HT-29 (cell line): ENCODE data around the gene PLBD2. TPM values are rescaled to one million over a fixed set of nuclear protein-coding genes. Genes with fewer than 3 reads are reported as not detected.

Experiments used
- DNase-seq: peaks from one replicate; pipeline ENCODE4 v3.0.0-alpha.2; 2015; ENCODE audit warnings: low spot score
- total RNA-seq: library from RNA; depleted of rRNA; stranded (reverse); fragments of >200 nt; shearing (Covaris generic); gene quantifications from 2 replicates; pipeline ENCODE4 v1.2.3, GENCODE V29; 2014

PLBD2 gene
- total RNA-seq, 1 experiment from 2014 or later, result 11.8 TPM

- DNase-seq, result no peak
These were observed 35.4 kb downstream of the PLBD2 start for GRCh38 chr12:113393749-113394148.

GRCh38 chr12:113395119-113395518 is 36.7 kb downstream of the PLBD2 start:
- DNase-seq, result no peak

- DNase-seq, result no peak
These were observed 37.8 kb downstream of the PLBD2 start for GRCh38 chr12:113396200-113396599.

- DNase-seq, result no peak
These were observed 38.6 kb downstream of the PLBD2 start for GRCh38 chr12:113396828-113397496.

DNA sequence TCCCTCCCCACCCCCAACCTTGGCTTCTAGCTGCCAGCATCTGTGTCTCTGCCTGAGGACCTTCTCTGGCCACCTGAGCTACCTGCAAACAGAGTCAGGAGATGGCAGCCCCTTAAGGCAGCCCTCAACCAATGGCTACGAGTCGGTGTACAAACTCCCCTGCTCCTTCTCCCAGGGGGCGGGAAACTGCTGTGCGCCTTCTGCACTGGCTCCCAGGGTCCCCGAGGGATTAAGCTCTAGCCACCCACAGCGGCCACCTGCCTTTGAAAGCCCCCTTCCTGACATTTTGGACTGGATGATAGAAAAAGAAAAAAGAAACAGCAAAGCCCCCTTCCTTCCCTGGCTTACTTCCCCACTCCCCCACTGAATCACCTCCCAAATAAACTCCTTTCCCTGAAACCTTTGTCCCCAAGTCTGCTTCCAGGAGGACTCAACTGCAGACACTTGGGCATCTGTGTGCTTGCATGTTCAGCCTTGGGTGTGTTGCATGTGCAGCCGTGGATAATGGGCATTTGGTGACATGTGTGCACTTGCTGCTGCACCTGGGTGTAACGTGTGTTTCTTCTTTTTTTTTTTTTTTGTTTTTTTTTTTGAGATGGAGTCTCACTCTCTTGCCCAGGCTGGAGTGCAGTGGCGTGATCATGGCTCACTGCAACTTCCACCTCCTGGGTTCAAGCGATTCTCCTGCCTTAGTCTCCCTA is 39.3 kb downstream of the PLBD2 start:
- DNase-seq, result no peak

DNA sequence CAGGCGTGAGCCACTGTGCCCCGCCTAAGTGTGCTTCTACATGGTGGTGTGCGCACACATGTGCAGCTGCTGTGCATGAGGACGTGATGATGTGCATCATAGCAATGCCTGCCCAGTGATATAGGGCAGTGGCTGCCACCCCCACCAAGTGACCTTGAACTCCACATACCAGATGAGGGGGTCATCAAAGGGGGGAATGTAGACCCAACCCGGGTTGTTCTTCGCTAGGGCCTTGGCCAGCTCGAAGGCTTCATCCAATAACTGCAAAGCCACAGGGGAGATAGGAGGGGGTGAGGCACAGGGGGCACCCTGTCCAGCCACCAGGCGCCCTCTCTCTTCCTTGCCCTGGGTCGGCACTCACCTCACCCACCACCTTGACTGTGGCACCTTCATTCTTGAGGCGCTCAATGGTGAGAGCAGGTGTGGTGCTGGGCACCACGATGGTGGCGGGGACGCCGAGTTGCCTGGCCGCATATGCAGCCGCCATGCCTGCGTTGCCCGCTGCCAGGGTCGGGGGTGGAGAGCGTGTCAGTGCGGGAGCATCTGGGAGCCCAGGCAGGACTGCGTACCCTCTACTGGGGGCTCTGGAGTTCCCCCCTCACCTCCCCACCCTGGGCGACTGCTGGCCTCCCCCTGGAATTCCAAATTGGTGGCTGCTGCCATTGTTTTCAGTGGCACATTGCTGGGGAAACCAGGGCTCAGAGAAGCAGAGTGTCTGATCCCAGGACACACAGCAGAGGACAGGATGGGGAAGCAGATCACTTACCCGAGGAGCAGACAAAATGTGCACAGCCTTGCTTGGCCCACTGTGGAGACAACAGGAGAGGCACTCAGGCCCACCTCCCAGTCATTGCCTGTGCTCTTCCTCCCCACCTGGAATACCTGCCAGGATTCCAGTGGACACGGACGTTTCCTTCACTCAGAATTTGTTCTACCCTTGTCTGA is 40.2 kb downstream of the PLBD2 start:
- no peak for DNase-seq

- DNase-seq, result no peak
These were observed 41.1 kb downstream of the PLBD2 start for GRCh38 chr12:113399490-113399889.

GRCh38 chr12:113400362-113400761 is 42.0 kb downstream of the PLBD2 start:
- no peak for DNase-seq

GRCh38 chr12:113401066-113402000 is 42.9 kb downstream of the PLBD2 start:
- DNase-seq, result no peak

DNA sequence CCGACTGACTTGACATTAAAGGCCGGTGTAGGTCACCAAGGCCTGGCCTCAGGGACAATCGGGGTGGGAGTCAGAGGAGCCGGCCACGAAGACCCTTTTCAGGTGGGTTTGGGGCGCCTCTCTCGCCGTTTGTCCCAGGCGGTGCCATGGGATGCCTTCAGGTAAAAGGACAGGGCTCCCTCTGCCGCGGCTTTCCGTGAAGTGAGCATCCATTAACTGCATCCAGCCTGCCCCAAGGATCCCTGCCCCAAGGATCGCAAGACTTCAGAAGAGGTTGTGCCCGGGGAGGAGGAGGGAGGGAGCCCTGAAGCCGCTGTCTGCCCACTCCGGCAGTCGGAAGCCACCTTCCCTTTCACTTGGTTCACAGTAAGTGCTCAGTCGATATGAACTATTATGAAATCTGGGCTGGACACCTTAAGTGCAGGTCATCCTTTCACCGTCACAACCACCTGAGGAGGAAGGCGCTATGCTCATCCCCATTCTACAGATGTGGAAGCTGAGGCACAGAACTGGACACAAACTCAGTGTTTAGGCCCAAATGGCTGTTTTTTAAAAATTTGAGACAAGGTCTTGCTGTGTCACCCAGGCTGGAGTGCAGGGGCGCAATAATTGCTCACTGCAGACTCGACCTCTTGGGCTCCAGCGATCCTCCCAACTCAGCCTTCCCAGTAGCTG is 44.3 kb downstream of the PLBD2 start:
- DNase-seq, result no peak

DNA sequence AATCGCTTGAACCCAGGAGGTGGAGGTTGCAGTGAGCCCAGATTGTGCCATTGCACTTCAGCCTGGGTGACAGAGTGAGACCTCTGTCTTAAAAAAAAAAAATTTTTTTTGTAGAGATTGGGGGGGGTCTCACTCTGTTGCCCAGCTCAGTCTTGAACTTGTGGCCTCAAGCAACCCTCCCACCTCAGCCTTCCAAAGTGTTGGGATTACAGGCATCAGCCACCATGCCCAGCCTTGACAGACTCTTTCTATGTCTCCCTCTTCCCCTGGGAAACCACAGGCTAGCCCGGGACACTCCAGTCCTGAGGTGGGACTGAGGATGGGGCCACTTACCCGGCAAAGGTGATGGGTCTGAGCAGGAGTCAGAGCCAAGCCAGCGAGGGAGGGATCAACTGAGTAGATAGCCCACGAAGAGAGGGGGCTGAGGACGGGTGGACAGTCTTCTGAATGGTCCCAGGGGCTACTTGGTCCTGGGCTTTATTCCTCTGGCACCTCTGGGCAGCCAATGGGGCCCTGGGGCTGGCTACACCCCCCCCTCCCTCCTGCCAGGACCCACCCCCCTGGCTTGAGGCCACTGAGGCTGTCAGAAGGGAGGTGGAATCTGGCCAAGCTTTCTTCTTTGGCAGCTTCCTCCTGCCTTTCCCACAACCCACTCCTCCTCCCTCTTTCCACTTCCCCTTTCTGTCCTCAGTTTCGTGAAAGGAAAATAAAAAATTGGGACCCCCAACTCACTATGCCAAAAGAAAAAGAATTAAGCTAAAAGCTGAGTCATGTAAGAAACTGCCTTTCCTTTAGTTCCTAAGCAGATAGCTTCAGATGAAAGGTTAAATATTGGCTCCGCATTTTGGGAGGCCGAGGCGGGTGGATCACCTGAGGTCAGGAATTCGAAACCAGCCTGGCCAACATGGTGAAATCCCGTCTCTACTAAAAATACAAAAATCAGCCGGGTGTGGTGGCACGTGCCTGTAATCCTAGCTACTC is 45.3 kb downstream of the PLBD2 start, which contains the start of gene SDS:
Gene SDS, minus strand, starts transcription at position 453 of the 981 bp plus-strand sequence. CDS start 4,179 bp downstream, outside the sequence.
- no peak for DNase-seq

GRCh38 chr12:113405694-113406093 is 47.3 kb downstream of the PLBD2 start:
- no peak for DNase-seq

DNA sequence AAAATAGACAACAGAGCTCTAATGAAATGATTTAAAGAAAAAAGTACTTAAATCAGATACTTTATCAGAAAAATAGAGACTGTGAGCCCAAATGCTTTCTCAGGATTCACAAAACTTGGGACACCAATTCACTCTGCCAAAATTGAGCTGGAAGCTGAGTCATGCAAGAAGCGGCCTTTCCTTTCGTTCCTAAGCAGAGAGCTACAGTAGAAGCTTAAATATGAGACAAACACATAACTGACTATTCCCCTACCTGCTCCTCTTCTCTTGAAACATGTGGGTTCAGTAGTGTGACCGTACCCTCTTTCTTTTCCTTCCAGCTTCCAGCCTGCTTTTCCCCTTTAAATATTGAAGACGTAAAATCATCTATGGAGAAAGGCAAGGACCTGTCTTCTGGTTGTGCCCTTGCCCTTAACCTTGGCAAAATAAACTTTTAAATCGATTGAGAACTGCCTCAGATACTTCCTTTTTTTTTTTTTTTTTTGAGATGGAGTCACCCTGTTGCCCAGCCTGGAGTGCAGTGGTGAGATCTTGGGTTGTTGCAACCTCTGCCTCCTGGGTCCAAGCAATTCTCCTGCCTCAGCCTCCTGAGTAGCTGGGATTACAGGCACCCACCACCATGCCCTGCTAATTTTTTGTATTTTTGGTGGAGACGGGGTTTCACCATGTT is 49.7 kb downstream of the PLBD2 start:
- DNase-seq, result no peak

DNA sequence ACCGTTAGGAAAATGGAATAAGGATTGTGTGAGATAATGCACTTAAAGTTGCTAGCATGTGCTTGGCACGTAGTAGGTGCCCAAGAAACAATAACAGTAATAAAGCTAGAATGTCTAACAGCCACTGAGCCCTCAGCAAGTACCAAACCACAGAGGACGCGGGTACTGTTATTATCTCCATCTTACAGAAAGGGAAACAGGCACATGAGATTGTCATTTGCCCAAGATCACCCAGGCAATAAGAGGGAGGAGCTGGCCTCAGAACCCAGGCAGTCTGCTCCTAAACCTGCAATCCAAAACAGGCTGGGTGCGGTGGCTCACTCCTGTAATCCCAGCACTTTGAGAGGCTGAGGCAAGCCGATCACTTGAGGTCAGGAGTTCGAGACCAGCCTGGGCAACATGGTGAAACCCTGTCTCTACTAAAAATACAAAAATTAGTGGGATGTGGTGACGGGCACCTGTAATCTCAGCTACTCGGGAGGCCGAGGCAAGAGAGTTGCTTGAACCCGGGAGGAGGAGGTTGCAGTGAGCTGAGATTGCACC is 50.4 kb downstream of the PLBD2 start:
- DNase-seq, result no peak

- DNase-seq, result no peak
These were observed 51.2 kb downstream of the PLBD2 start for GRCh38 chr12:113409462-113410124.

GRCh38 chr12:113413488-113413939 is 55.1 kb downstream of the PLBD2 start:
- no peak for DNase-seq

DNA sequence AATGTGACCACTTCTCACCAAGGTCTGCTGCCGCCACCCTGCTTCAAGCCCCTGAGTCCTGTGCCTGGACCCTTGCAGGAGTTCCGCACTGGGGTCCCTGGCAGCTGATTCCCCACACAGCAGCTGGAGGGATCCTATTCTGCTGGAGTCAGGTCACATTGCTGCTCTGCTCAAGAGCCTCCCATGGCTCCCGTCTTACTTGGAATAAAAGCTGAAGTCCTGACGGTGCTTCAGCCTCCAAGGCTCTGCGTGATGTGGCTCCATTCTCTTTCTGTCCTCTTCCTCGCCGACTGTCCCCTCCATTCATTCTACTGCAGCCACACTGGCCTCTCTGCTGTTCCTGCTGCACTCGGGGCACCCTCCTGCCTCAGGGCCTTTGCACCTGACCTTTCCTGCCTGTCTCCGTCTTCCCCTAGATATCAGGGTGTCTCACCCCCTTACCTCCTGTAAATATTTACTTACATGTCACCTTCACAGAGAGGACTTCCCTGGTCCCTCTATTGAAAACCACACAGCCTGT is 56.2 kb downstream of the PLBD2 start:
- DNase-seq, result no peak
